Ecto neural progenitor cell (in vitro differentiated cells): ENCODE results near the gene COL4A6.
"Not testable (repeated sequence)": the region's sequence is repeated elsewhere in the genome, so short reads cannot be mapped to it uniquely, and the experiment has no call there.

ENCODE experiments used
- DNase-seq: peaks from one replicate; pipeline ENCODE4 v3.0.0-alpha.2; 2018; ENCODE audit warnings: low spot score

The COL4A6 gene

DNA sequence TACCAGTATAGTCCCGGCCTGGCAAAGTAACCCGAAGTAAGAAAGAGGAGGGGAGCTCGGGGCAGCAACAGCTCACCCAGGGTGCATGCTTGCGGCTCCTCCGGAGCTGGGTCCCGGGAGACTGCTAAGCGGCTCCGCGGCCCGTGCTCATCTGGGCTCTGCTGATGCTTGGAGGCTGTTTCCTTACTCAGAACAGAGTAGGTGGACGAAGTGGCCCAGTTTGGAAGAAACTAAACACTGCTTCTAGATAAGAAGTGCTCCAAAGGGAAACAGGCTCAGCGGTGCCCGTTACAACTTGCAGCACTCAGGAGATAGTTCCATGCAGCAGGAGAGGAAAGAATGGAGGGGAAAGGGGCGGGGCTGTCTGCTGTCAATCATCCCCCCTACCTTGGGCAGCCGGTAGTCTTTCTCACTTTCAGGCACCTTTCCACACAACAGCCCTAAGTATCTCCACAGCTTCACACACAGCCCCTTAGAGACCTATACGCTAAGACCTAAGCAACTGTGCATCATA, at the start of gene COL4A6:
COL4A6 (minus strand) TSS at position 313 of the 514 bp plus-strand sequence; CDS start at position 87, 226 bp downstream.
- peak; percentile 78 for DNase-seq

DNA sequence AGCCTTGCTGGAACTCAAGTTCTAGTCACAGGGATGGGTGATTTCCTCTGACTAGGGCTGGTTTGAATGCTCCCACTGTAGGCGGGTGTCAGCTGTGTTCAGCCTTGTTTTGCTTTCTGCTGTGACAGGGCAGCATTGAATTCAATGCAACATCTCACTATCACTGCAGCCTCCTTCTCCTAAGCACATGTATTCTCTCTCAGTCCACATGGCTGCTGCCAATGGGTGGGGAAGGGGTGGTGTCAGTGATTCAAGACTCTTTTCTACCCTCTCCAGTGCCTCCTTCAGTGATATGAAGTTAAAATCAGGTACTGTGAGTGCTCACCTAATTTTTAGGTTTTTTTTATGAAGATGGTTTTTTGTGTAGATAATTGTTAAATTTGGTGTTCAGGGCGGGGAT, 47.7 kb upstream of the COL4A6 start:
- DNase-seq, result no peak

DNA sequence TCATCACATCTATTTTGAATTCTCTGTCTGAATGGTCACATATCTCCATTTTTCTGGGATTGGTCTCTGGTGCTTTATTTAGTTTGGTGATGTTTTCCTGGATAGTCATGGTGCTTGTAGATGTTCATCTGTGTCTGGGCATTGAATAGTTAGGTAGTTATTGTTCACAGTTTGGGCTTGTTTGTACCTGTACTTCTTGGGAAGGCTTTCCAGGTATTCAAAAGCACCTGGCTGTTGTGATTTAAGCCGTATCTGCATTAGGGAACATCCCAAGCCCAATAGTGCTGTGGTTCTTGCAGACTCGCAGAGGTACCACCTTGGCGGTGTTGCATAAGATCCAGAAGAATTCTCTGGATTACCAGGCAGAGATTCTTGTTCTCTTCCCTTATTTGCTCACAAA, 46.0 kb upstream of the COL4A6 start:
- no peak for DNase-seq

DNA sequence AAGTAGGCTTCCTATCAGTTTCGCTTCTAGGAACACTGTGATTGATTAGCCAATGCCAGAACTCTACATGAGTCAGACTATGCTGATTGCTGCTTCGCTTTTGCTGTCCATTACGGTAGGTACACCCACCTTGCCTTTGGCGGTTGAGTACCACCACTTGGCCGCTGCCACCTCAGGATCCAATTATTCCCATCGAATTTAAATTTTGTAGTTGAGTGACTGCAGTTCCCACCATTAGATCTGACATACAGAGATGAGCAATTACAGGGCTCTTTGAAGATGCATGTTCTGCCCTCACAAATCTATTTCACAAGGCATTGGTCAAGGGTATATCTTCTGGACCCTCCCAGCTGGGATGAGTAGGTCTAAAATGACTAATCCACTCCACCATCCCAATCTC, 43.3 kb upstream of the COL4A6 start:
- DNase-seq, result not testable (repeated sequence)

DNA sequence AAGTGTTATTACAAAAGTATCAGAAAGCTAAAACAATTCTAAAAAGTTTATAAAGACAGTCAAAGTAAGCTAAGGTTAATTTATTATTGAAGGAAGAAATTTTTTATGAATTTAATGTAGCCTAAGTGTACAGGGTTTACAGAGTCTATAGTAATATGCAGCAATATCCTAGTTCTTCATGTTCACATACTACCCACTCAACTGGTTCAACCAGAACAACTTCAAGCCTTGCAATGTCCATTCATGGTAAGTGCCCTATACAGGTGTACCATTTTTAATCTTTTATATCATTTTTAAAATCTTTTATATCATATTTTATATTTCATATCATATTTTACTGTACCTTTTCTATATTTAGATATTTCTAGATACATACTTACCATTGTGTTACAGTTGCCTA, 35.8 kb upstream of the COL4A6 start:
- DNase-seq, result no peak

DNA sequence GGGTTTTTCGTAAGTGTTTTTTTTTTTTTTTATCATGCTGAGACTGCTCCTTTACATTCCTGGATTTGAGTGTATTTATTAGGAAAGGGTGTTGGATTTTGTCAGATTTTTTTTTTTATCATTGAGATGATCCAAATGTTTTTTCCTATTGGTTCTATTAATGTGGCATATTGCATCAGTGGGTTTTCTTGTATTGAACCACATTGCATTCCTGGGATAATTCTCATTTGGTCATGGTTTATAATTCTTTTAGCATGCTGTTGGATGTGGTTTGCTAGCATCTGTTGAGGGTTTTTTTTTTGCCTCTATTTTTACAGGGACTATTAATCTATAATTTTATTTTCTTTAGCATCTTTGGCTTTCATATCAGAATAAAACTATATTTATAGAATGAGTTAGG, 30.3 kb upstream of the COL4A6 start:
- DNase-seq, result no peak

DNA sequence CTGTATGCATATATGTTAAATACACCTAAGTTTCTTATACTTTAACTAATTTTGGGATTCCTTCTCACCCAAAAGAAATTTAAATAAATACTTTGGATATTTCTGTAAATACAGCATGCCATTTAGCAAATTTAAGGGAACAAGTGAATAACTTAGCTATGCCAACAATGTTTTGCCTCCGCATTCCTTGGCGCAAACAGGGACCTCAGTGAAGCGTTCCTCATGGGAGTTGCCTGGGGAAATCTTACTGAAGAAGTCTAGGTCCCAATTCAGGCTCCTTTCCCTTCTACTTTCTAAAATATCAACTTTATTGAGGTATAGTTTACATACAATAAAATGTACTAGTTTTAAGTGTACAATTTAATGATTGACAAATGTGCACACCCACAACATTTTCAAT, 26.4 kb upstream of the COL4A6 start:
- no peak for DNase-seq

DNA sequence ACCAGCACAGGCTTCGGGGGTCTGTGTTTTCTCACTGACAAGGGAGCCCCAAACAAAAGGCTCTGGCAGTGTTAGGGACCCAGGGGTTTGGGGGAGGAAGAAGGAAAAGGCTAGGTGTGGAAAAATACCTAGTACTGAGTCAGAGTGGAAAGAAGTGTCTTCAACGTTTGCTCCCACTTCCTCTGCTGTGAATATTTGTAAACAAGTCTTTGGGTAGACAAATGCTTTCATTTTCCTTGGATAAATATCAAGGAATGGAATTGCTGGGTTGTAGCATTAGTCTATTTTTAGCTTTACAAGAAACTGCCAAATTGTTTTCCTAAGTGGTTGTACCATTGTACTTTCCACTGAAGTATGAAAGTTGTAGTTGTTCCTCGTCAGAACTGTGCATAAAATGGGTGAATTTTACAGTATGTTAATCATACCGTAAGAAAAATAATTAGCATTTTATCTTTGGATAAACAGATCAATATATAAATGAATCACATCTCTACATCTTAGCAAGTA, 18.8 kb upstream of the COL4A6 start:
- DNase-seq, result no peak

DNA sequence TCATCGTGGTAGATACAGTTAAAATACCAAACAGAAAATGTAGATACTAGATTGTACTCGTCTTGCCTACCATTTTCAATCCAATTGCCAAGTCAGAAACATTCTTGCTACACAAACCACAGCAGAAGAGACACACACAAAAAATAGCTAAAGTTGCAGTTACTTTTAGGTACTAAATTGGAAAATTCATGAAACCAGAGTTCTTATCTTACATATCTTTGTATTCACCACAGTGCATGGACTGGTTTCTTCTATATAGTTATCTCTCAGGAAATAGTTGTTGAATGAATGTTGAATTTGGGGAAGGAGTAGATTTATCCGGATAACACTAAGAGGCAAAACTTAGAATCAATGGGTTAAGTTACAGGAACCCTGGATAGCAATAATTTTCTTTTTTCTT, 15.6 kb upstream of the COL4A6 start:
- no peak for DNase-seq

DNA sequence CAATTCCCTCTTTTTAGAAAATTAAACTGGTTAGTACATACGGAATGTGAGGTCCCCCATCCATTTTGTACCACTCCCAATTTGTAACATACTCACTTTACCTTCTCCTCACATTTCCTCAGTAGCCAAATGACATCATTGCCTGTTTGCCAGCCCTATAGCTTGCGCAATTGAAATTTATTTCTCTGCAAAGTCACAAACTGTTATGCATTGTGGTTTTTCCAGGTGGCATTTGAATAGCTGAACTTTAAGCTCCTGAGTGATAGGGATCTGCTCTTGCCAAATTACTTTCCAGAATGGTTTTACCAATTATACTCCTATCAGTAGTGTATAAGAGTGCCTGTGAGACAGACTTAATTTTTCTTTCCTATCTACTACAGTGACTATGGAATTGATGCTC, 9.1 kb upstream of the COL4A6 start:
- DNase-seq, result no peak

DNA sequence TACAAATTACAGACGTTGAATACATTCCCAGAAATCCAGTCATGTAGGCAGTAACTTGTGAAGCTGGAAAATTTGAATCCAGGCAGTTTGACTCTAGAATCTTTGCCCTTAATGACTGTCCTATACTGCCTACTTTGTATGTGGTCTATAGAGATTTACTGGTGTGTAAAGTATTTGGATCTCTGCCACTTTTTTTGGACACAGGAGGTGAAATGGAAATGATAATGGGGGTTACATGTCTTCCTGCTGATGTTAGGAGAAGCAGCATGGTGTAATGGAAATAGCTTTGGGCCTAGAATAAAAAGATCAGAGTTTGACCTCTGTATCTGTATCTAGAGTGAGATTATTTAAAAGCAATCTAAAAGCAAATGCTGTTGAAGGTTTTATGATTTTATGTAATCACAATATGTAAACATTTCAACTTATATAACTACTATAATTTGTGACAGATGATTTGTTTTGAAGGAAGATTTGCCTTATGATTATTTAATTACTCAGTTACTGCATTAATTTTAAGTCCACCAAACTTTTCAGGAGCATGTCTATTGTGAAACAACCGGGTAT, 4.8 kb upstream of the COL4A6 start:
- no peak for DNase-seq

DNA sequence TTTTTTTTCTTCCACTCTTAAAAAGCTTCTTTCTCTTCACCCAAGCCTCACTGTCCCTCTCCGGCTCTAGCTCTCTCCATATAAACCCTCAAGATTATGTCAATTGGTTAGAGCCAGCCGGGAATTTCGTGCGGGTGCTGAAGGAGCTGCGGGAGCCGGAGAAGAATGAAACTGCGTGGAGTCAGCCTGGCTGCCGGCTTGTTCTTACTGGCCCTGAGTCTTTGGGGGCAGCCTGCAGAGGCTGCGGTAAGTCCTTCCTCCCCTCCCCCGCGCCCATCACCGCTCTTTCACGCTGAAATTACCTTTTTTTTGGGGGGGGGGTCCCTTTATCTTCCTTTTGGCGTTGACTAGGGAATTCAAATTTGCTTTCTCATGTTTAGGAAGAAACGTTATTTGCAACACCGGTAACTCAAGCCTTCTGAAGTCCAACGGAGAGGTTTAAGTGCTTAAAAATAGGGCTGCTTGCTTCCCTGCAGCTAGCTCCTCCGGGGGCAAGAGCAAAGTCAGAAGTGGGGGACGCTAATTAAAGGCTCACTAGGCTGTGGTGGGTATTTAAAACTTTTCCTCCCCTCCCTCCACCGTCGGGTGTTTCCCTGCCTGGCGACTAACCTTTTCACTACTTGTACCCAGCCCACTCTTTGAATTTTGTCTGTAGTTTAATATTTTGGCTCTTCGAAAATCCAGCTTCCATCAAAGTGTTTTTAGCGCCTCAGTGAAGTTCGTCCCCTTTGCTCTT, 1.9 kb upstream of the COL4A6 start:
- DNase-seq, result peak; percentile 61

DNA sequence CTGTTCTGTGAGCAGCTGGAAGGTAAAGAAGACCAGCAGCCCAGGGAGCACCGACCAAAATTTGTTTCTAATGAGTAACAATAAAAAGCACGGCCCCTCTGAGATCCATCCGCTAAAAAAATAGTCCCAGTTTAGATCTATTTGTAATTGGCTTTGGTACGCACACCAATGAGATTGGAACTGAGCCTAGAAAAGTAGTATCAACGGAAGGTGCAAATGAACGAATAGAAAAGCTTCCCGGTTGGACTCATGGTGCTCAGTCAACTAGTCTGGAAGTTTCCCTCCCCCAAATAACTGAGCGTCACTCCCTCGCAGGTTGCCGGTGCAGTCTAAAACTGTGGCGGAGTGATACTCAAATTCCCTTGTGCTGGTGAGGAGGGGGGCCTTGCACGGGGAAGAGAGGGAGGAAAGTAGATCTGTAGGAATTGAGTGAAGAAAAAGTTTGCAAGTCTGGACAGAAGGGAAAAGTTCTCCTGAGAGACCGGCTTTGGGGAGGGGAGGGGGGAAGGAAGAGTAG, 1.3 kb upstream of the COL4A6 start, which contains the start of gene COL4A5:
COL4A5 (plus strand) TSS at position 413 of the 517 bp plus-strand sequence. CDS start 288 bp downstream, outside the sequence.
- DNase-seq, result peak; percentile 74

DNA sequence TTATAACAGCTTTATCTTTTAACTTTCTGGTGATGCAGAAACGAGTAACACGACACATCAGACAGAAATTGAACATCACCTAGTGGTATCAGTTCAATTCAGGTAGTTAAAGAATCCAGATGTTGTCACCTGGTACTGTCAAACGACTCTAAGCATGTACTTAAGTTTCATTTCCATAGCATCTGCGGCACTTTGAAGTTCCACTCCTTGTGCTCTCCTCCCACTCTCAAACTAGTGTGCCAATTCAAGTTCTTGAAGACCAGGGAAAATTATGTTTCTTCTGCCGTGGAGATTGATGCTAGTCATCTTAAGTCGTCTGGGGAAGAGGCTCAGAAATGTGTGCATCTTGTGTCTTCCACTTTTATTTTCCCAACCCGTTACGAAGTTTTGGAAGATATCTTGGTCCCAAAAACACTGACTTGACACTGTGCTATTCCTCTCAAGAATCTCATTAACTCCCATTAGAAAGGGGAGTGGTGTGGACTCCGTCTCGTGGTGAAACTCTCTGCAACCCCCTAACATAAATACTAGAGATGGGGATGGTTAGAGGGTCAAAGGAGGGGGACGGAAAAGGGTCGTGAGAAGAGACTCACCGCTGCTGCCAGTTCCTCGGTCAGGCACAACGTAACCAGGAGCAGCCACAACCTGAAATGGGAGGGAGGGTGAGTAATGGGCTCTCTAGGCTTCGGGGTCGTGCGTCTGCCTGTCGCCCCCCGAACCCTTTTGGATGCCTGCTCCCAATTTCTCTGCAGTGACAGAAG, 693 bp downstream of the COL4A6 start:
- no peak for DNase-seq

DNA sequence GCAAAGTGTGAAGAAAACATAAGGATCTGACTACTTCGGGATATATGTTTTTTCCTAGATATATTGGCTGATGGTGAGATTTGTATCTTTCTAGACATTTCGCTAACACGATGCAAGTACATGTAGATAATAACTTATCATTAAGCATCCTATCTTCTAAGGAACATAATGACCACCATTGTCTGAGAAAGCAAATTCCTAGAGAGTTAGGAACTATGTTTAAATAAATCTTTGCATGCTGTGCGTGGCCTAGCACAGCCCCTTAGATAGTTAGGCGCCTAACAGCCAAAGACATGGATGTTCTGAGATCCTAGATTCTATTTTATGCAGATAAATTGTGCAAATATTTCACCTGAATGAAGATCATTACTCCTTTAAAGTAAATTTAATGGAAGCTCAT, 3.0 kb downstream of the COL4A6 start:
- no peak for DNase-seq

DNA sequence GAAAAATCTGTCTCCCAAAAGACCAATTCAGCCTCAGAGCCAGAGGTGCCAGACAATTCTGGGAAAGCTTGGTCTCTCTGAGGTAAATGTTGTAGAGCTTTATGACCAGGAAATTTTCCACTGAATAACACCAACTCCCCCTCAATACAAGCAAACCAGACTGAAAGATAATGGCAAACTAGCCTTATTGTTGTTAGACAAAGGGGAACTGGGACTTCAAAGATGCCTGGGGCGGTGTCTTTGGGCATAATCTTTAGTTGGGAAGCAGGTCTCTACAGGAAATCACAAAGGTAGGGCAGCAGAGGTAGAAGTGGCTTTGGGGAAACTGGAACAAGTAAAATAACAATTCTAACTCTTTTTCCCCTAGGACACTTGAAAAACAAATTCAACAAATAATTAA, 12.0 kb downstream of the COL4A6 start:
- no peak for DNase-seq

DNA sequence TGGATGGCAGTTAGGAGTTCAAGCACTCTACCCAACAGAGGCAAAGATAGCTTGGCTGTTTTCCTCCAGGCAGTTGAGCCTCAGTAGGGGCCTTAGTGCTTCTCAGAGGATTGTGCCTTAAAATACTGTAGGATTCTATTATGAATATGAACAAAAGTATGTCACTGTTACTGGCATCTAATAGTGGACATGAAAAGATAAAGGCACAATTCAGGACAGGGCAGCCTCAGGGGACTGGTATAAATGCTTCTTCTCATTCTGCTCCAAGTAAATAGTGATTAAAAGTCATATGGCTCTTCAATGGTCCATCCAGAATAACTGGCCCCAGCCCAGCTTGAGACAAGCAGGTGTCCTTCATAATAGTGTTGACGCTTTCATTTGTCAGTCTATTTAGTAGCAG, 17.7 kb downstream of the COL4A6 start:
- DNase-seq, result no peak

DNA sequence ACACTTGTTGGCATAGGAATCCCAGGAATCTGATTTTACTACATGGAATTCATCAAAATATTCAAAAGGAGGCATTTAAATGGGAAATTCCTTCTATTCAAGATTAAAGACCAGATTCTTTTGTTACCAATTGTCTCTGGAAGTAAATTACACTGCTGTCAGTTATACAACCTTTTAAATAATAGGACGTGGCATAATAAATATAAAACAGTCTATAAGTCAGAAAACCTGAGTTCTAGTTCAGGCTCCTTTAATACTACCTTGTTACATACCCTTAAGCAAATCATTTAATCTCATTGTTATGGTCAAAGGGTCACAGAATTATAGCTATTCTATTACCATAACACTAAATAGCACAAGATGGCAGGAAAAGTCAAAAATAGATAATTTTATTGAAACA, 18.8 kb downstream of the COL4A6 start:
- no peak for DNase-seq

DNA sequence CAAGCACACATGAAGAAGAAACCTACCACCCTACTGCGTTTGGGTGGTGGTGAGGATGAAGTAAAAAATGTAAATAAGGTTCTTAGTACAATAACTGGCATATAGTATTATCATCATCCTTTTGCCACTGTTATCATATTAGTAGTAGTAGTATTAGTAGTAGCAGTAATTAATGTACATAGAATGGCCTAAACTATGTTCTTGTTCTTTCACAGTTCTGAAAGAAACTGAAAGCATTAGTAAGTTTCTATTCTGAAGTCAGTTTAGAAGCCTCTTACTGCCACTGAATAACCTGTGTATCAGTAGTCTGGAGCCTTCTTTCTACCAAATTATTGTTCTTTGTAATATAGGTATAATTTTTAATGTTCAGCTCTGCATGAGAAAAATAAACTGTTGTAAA, 21.0 kb downstream of the COL4A6 start:
- no peak for DNase-seq

DNA sequence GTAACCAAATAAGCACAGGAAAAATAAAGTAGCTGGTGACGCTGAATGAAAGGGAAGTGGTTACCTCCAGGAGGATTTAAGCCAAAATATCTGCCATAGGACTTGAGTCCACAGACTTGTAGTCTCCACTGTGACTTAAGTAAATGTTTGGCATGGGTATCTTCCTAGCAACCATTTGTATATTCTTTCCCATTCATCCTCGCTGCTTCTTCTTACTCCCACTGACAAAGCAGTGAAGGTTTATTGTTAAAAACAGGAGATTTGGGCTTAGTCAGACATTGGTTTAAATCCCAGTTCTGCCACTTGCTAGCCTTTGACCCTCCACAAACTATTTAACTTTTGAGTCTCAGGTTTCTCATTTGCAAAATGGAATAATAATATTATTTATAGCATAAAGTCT, 22.3 kb downstream of the COL4A6 start:
- no peak for DNase-seq

DNA sequence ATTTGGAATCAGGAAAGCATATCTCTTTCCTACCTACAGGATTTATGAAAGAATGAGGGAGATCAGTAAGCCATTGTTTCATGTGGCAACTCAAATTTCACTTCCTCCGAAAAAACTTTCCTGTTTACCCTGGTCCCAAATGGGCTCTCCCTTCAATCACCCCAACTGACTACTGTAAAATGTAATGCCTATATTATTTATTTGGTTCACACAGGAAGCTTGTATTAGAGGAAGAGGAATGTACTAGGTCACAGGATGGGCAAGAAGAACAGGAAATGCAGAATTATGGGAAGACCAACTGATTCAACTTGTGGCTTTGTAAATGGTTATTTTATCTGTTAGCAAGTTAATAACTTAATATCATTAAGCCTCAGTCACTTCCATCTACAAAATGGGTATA, 23.1 kb downstream of the COL4A6 start:
- no peak for DNase-seq

DNA sequence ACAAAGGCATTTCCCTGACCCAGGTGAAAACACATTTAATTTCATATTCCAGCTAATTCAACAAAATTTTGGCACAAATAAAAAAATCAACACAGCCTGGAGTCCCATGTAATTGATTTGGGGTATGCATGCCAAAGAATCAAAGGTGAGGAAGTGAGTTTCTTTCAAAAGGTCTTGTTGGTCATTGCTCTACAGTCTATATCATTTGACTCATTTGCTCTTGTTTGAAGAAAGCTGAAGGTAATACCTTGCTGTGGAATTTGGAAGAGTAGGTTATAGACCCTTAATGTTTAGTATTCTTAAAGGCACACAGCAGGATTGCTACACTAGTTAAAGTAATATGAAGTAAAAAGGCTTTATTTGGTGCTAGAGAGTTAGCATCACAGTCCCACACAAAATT, 25.4 kb downstream of the COL4A6 start:
- DNase-seq, result no peak
